GM18526 (cell line): ENCODE results near the gene IMMT.

ENCODE experiments used
- POLR2A ChIP-seq: IDR thresholded peaks from 3 replicates; pipeline ENCODE4 v1.6.1; 2011; ENCODE audit not compliant: insufficient read length; ENCODE audit errors: extremely low read depth

Gene IMMT

GRCh38 chr2:86185517-86186212, 9.6 kb downstream of the IMMT start:
- TF ChIP-seq POLR2A = no peak

GRCh38 chr2:86176597-86176996, 18.7 kb downstream of the IMMT start:
- TF ChIP-seq POLR2A = no peak

- TF ChIP-seq POLR2A = no peak
These were observed 19.4 kb downstream of the IMMT start for GRCh38 chr2:86175828-86176227.

DNA sequence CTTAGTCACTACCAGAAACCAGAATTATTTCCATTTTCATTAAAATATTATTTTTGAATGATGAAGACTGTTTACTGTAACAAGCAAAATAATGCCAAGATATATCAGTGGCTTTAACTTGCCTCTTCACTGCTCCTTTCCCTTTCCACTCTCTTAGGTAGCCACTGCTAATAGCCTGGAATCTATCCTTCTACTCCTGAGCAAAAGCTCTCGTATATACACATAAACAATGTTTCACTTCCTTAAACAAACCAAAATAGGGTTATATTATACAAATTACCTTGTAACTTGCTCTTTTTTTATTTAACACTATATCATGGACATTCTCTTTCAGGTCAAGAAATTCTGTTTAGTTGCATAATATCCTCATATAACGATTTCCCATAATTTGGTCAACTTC, 20.8 kb downstream of the IMMT start:
- TF ChIP-seq POLR2A = no peak

DNA sequence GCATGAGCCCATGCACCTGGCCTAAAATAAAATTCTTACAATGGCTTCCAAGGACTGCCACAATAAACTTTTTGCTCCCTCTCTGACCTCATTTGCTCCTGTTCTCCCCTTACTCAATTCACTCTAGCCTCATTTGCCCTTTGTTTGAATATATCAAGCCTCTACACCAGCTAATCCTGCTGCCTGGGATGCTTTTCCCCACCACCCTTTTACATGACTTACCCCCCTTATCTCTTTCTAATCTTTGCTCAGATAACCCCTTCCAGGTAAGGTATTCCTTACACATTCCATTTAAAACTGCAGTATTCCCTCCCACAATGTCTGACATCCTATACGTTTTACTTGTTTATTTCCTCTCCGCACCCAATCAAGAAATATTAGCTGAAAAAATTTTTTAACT, 22.7 kb downstream of the IMMT start:
- TF ChIP-seq POLR2A = no peak

GRCh38 chr2:86171295-86171694, 24.0 kb downstream of the IMMT start:
- no peak for TF ChIP-seq POLR2A

- TF ChIP-seq POLR2A = no peak
These were observed 24.8 kb downstream of the IMMT start for GRCh38 chr2:86170449-86170848.

GRCh38 chr2:86160156-86160952, 34.9 kb downstream of the IMMT start:
- no peak for TF ChIP-seq POLR2A

DNA sequence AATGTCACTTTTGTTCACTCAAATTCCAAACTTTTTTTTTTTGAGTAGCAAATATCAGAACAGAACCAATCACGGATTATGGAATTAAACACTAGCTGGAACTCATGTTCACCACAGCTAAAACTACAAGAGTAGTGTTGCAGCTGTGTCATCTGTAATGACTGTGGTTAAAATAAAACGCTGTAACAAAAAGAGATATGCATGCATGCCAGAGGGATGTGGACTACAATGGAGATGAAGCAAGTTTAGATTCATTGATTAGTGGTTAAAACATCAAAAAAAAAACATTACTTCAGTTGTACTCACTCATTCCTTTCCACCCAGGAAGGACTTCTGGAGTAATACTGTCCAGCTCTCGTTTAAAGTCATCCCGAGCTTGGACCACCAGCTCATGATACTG, 37.0 kb downstream of the IMMT start:
- no peak for TF ChIP-seq POLR2A

DNA sequence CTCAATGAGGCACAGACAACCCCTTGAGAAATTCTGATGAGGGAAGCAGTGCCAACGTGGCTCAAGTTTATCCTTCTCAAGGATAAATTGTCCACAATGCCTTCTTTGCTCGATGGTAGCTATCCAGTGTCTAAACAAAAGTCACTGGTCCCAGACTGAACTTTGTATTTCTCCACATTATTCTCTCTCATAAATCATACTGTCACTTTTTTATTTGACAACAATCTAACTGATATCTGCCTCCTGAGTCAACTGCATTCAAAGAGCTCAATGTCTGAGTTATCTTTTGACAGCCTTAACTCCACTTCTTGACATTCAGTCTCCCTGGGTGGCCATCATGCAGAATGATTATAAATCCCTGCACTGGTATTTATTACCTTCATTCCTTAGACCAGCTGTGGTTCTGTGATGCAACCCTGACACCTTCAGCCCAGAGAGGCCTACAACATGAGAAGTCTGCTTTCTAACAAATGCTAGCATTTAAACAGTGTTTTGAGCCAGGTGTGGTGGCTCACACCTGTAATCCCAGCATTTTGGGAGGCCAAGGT, 38.2 kb downstream of the IMMT start:
- no peak for TF ChIP-seq POLR2A

GRCh38 chr2:86150502-86150901, 44.8 kb downstream of the IMMT start:
- TF ChIP-seq POLR2A = no peak

DNA sequence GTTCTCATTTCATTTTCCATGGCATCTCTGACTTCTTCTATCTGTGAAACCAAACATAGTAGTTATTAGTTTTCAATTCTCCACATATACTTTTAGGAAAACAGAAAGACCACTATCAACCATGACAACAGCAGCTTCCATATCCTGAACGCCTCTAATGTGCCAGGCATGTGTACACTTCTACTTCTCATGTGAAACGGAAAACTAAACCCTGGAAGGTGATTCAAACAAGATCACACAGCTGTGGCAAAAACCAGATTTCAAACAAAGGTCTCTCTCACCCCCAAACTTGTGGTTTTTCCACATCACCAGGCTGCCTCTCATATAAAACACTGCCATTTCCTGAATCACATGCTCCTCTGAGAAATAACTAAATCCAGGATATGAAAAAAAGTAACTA, 47.5 kb downstream of the IMMT start:
- TF ChIP-seq POLR2A = no peak

GRCh38 chr2:86143926-86144685, 51.2 kb downstream of the IMMT start:
- no peak for TF ChIP-seq POLR2A

- no peak for TF ChIP-seq POLR2A
These were observed 52.0 kb downstream of the IMMT start for GRCh38 chr2:86143307-86143706.

GRCh38 chr2:86142436-86143257, 52.6 kb downstream of the IMMT start:
- no peak for TF ChIP-seq POLR2A
